Small intestine (tissue), 7 donors: ENCODE data around the gene ARHGEF19. TPM values are rescaled to one million over a fixed set of nuclear protein-coding genes. Genes with fewer than 3 reads are reported as not detected.
A peak's percentile ranks its signal among the peaks of the same experiment; 100 is the strongest.

ENCODE experiments used
- DNase-seq, 2 donors: peaks; one replicate each; pipeline versions ENCODE4 v3.0.0 to v3.0.0-alpha.2; 2013
- FAIRE-seq: peaks from 2 replicates; lab custom pipeline; 2012; peaks lifted over from hg19 to GRCh38; lab: Jason Lieb, UNC
- H3K27ac ChIP-seq, 3 donors: one replicate each; pipeline ENCODE4 v1.5.1; 2013; ENCODE audit warnings: low read length in 2 of 3, mild to moderate bottlenecking in 2 of 3, control low read depth in 1 of 3, inconsistent platforms in 1 of 3, low read depth in 1 of 3, moderate library complexity in 1 of 3
- H3K27me3 ChIP-seq, 3 donors: one replicate each; pipeline ENCODE4 v1.6.1; 2013; ENCODE audit warnings: low read length in 3 of 3, inconsistent platforms in 1 of 3; ENCODE audit not compliant: control insufficient read depth in 3 of 3, insufficient read depth in 3 of 3
- H3K36me3 ChIP-seq, 3 donors: one replicate each; pipeline ENCODE4 v1.6.1; 2013; ENCODE audit warnings: low read length in 3 of 3, inconsistent platforms in 1 of 3, low read depth in 1 of 3, mild to moderate bottlenecking in 1 of 3, moderate library complexity in 1 of 3; ENCODE audit not compliant: control insufficient read depth in 3 of 3, insufficient read depth in 2 of 3
- H3K4me1 ChIP-seq, 3 donors: one replicate each; pipeline ENCODE4 v1.6.1; 2013; ENCODE audit warnings: low read length in 2 of 3, inconsistent platforms in 1 of 3, low read depth in 1 of 3, mild to moderate bottlenecking in 1 of 3, moderate library complexity in 1 of 3; ENCODE audit not compliant: control insufficient read depth in 3 of 3, insufficient read depth in 2 of 3
- H3K4me3 ChIP-seq, 3 donors: one replicate each; pipeline ENCODE4 v1.5.1; 2013; ENCODE audit warnings: low read length in 3 of 3, control low read depth in 1 of 3, inconsistent platforms in 1 of 3, low read depth in 1 of 3, mild to moderate bottlenecking in 1 of 3, moderate library complexity in 1 of 3
- H3K9me3 ChIP-seq, 2 donors: one replicate each; pipeline ENCODE4 v1.6.1; 2013; ENCODE audit warnings: low read depth in 1 of 2, low read length in 1 of 2; ENCODE audit not compliant: control insufficient read depth in 2 of 2, insufficient read depth in 1 of 2
- WGBS, 3 donors: extraction: QIAGEN DNeasy Blood & Tissue Kit; methylation state at CpG; one replicate each; pipeline ENCODE4 v1.1.7; 2013; 5-methylcytosine and 5-hydroxymethylcytosine counted together
- polyA plus RNA-seq, 4 donors: library from polyadenylated mRNA; stranded (reverse) in 3 of 4; unstranded in 1 of 4; fragments of 200-250 nt in 3 of 4; fragments of 120-200 nt in 1 of 4; gene quantifications; one replicate each; pipeline versions ENCODE4 v1.2.1 to v1.2.3, GENCODE V29; 2013
- donor health status: healthy with polysubstance abuse.
- donor health status: control.
- donor health status: control.
- donor health status: Bipolar disorder and iron deficiency.
- donor health status: healthy.

Gene ARHGEF19
- polyA plus RNA-seq, 4 donors: 2.2 to 14.0 (median 7.5) TPM

DNA sequence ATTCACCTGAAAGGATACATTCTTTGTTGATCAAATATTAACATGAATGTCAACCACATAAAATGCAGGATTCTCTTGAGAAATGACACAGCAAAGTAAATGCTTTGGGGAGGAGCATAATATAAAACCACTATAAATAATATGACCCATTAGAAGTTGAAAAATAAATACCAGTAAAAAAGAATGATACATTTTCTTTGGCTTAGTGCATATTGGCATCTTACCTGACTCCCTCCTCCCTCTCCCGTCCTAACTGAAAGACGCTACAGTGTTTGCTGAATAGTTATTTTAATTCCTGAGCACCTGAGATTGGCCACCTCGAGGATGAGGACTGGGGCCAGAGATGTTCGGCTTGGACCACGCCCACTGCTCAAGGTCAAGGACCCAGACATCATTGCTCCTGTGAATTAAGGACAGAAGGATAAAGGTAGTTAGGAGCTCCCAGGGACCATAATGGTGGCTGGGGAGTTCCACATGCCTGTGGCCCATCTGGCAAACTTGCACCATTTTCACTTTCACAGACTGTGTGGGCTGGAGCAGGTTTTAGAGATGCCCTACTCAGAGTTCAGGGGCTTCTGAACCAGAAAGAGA is 41.0 kb upstream of the ARHGEF19 start:
- H3K27ac ChIP-seq: no peak overlapping the region
- DNase-seq (no peak), FAIRE-seq (no peak)
- peaks cover 0 to 15% (median 4%) of the 10 kb centered on the region in 3 donors for H3K4me1 ChIP-seq
- 60 to 75% (median 73%) methylated on average over 5 of the region's 5 CpGs for whole genome bisulfite sequencing, 3 donors
- H3K4me3 ChIP-seq: no peak overlapping the region
- peaks cover 9 to 35% (median 10%) of the 10 kb centered on the region in 3 donors for H3K36me3 ChIP-seq
- no peaks in the 10 kb centered on the region for H3K27me3 ChIP-seq
- no peaks in the 10 kb centered on the region for H3K9me3 ChIP-seq

DNA sequence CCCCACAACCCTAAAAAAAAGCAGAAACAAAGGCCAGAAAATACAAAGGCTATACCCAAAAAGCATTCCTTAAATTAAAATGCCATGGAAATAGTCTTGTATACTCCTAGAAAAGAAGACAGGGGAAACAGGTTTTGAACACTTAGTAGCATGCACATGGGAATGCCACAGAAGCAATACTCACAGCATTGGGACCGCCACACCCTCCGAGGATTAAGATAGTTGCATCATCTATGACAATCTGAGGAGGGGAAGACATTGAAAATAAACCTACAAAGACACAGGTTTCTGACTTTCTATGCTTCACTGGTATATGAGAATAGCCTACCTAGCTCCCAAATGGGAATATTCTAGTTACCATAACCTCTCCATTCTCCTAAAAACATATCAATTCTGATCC is 40.5 kb upstream of the ARHGEF19 start:
- H3K27me3 ChIP-seq: no peaks in the 10 kb centered on the region
- H3K9me3 ChIP-seq: no peaks in the 10 kb centered on the region
- no peak overlapping the region for H3K4me3 ChIP-seq
- H3K36me3 ChIP-seq: peaks cover 9 to 36% (median 10%) of the 10 kb centered on the region in 3 donors
- peaks cover 0 to 15% (median 6%) of the 10 kb centered on the region in 3 donors for H3K4me1 ChIP-seq
- FAIRE-seq: no peak
- WGBS, 3 donors: 89 to 91% (median 90%) methylated on average over 2 of the region's 2 CpGs
- H3K27ac ChIP-seq: no peak overlapping the region
- no peak for DNase-seq

DNA sequence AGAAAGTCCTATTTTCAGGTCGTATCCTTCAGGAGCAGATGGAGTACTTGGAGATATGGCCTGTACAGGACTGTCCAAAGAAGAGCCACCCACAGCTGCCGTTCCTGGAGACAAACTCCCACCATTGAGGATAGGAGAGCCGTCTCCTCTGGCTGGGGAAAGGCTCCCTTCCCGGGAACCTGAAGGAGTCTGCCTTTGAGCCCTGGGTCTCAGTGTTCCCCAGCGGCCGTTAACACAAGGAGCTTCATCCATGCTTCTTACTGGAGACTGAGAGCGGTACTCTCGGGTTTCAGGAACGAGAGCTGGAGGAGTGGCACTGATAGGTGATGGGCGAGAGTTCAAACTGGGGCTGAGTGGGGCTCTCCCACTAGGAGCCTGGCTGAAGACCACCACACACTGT is 38.9 kb upstream of the ARHGEF19 start:
- Histone ChIP-seq H3K4me3 (no peak overlapping the region), H3K4me1 (peaks cover 0 to 15% (median 6%) of the 10 kb centered on the region in 3 donors), H3K36me3 (peaks cover 9 to 41% (median 12%) of the 10 kb centered on the region in 3 donors), H3K27ac (peak overlapping the region in 1 of 3 donors; percentile 62), H3K9me3 (no peaks in the 10 kb centered on the region), H3K27me3 (no peaks in the 10 kb centered on the region)
- DNase-seq: no peak
- FAIRE-seq: no peak
- WGBS, 3 donors: 34 to 74% (median 50%) methylated on average over 10 of the region's 10 CpGs

DNA sequence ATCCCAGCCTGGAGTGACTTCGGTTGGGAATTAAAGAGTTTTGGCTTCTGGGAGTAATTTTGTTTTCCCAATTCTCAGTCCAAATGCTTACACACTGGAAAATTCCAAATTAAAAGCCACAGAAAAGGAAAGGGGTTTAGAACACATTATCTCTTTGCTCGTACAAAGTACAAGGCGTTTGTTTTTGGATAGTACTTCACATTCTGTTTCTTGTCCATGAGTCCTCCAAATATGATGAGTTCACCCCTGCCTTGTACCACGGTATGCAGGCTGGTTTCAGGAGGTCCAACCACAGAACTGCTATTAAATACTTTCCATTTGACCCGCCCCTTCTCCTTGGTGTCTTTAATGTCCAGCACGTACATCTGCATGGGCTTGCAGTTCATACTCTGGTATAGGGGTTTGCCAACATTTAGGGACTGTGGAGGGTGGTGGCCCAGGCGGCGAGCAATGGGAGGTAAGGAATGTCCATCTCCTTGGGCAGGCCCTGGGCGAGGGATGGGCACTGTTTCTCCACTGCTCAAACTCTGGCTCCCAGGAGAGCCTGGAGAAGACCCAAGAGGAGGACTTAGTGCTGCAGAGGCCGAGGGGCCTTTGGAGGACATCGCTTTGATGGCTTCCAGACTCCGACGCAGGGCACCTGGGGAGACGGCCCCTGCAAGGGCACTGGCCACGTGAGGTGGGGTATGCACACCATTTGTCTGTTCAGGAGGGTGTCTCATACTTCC is 38.2 kb upstream of the ARHGEF19 start:
- no peak for DNase-seq
- H3K4me1 ChIP-seq: peaks cover 0 to 15% (median 6%) of the 10 kb centered on the region in 3 donors

DNA sequence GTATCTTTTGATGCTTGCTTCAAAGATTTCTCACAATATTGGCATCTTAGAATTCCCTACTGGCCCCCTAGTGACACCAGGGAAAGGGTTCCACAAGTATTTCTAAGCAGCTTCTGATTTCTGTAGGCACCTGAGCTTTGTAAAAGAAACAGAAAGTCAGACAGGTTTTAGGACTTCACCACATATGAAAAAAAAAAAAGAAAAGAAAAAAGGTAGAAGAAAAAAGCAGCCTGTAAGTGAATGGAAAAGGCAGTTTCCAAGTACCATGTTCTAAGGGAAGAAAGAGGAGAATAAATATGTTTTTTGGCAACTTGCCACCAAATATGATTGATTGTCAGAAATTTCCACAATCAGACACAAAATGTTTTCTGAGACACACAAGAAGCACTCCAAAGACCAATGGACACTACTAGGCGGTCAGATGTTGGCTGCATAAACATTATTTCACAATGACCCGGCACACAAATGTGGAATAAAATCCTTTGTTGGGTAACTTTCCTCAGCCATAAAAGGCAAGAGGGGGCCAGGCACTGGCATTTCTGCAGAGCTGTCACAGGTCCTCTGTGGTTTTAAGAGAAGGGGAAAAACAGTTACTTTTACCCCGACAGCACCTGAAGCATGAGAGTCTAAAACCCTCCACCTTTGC is 37.3 kb upstream of the ARHGEF19 start:
- no peaks in the 10 kb centered on the region for H3K9me3 ChIP-seq
- peaks cover 0 to 15% (median 6%) of the 10 kb centered on the region in 3 donors for H3K4me1 ChIP-seq
- 48 to 76% (median 73%) methylated on average over 3 of the region's 3 CpGs for WGBS, 3 donors
- no peak overlapping the region for H3K4me3 ChIP-seq
- FAIRE-seq: no peak
- DNase-seq: no peak
- no peaks in the 10 kb centered on the region for H3K27me3 ChIP-seq
- H3K27ac ChIP-seq: peak overlapping the region in 1 of 3 donors; percentile 7
- H3K36me3 ChIP-seq: peaks cover 9 to 42% (median 12%) of the 10 kb centered on the region in 3 donors

More for the DNA sequence above, 38.2 kb upstream of the ARHGEF19 start:
- FAIRE-seq: no peak
- no peaks in the 10 kb centered on the region for H3K27me3 ChIP-seq
- no peaks in the 10 kb centered on the region for H3K9me3 ChIP-seq
- H3K4me3 ChIP-seq: no peak overlapping the region
- peak overlapping the region in 1 of 3 donors; percentile 62 for H3K27ac ChIP-seq
- WGBS, 3 donors: 82 to 87% (median 86%) methylated on average over 14 to 15 of the region's 15 CpGs
- peaks cover 9 to 41% (median 12%) of the 10 kb centered on the region in 3 donors for H3K36me3 ChIP-seq

DNA sequence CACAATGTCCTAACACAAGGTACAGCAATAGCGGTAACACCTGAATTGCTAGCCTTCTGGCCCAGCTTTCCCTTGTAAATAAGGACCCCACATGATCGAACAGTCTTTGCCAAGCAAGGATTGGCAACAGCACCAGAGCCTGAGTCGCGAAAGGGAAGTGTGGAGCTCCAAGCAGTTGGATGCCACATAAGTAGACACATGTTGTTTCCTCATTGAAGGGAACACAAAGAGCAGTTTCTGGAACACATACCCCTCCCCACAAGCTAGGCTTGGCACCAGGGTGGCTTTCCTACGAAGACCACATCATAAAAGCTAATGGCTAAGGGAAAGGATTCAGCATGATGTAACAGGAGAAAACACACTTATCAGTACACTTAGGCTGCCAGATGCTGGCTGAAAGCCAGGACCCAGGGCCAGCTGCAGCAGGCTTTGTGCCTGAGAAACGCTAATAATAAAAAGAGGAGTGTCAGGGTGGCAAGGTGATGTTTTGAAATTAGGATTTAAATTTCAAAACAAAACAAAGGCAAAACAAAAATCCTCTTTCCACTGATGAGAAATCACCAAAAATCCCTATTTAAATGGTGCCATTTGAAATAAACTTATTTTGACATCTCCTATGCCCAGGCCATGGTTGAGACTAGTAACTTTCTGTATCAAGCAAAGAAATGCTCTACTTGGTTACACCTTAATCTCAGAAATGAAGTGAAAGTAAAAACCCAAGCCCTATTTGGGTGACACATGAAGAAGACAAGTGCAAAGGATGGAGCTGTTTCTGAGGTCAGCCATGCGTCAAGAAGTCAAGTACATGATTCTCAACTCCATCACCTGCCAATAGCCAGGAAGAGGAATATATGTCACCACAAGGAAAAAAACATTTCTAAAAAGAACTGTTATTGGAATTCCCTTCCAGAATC is 36.4 kb upstream of the ARHGEF19 start:
- Histone ChIP-seq H3K36me3 (peaks cover 9 to 41% (median 12%) of the 10 kb centered on the region in 3 donors), H3K27me3 (no peaks in the 10 kb centered on the region), H3K9me3 (no peaks in the 10 kb centered on the region), H3K27ac (peak overlapping the region in 2 of 3 donors; percentile 7 to 89), H3K4me3 (no peak overlapping the region), H3K4me1 (peaks cover 0 to 19% (median 6%) of the 10 kb centered on the region in 3 donors)
- peak; percentile 81 to 84 for DNase-seq
- no peak for FAIRE-seq
- 9 to 29% (median 29%) methylated on average over 7 of the region's 7 CpGs for WGBS, 3 donors

DNA sequence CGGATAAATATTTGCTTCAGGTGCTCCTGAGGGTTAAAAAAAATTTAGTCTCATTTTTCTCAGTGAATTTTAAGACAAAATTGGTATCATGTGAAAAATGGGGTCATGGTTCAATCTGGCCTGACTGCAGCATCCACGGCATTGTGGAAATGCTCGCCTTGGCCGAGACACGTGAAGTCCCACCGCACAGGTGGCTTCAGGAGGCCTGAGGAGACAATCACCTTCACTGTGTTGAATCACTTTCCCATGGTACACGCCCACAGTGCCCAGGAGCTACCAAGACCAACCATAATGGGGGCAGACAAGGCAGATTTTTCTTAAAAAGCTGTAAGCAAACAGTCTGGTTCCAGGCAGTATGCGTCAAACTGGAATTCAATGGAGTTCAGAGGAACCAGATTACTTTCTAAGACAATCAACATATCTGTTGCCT is 35.6 kb upstream of the ARHGEF19 start:
- no peaks in the 10 kb centered on the region for H3K9me3 ChIP-seq
- peaks cover 9 to 37% (median 12%) of the 10 kb centered on the region in 3 donors for H3K36me3 ChIP-seq
- no peak overlapping the region for H3K4me3 ChIP-seq
- peak overlapping the region in 2 of 3 donors; percentile 7 to 89 for H3K27ac ChIP-seq
- H3K27me3 ChIP-seq: no peaks in the 10 kb centered on the region
- peaks cover 0 to 19% (median 6%) of the 10 kb centered on the region in 3 donors for H3K4me1 ChIP-seq
- DNase-seq (no peak), FAIRE-seq (no peak)
- 47 to 75% (median 55%) methylated on average over 8 of the region's 8 CpGs for WGBS, 3 donors
